ENCODE measurements around the gene NEK2. TPM values are rescaled to one million over a fixed set of nuclear protein-coding genes. Genes with fewer than 3 reads are reported as not detected.

Gene NEK2
- total RNA-seq, 1 donor from 2014 or later, result 93.3 TPM

DNA sequence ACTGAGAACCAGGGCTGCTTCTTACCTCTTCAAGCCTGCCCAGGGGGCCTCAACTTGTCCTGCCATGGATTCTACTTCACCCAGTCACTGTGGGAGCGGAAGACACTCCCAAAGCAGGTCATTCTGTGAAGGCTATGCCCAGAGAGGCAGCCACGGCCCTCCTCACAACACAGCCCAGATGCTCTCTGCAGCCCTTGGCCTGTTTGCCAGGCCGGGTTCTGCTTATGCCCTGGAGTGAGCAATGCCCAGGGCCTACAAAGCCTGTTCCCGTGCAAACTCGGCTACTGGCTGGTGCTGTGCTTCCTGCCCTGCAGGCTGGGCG lies 62.7 kb downstream of the NEK2 start:
- no peak overlapping the region for H3K4me3 Mint-ChIP-seq
- Histone ChIP-seq H3K4me2 (no peak overlapping the region), H3K79me2 (ENCODE audit: low read depth) (no peaks in the 10 kb centered on the region), H4K20me1 (ENCODE audit: low read depth) (no peaks in the 10 kb centered on the region), H3K9me3 (ENCODE audit: low read depth) (no peaks in the 10 kb centered on the region), H3F3A (ENCODE audit: low read depth) (peaks cover 5% of the 10 kb centered on the region), H3K36me3 (no peaks in the 10 kb centered on the region), H3K4me3 (no peak overlapping the region), H3K27me3 (no peaks in the 10 kb centered on the region), H2AFZ (replicated peaks) (no peak overlapping the region), H3K4me1 (peaks cover 7% of the 10 kb centered on the region), H3K9ac (no peak overlapping the region), H3K27ac (no peak overlapping the region)
- no peak for DNase-seq (ENCODE audit: low spot score)
- H3K9me3 Mint-ChIP-seq, result no peaks in the 10 kb centered on the region
- TF ChIP-seq, protein P1, sequence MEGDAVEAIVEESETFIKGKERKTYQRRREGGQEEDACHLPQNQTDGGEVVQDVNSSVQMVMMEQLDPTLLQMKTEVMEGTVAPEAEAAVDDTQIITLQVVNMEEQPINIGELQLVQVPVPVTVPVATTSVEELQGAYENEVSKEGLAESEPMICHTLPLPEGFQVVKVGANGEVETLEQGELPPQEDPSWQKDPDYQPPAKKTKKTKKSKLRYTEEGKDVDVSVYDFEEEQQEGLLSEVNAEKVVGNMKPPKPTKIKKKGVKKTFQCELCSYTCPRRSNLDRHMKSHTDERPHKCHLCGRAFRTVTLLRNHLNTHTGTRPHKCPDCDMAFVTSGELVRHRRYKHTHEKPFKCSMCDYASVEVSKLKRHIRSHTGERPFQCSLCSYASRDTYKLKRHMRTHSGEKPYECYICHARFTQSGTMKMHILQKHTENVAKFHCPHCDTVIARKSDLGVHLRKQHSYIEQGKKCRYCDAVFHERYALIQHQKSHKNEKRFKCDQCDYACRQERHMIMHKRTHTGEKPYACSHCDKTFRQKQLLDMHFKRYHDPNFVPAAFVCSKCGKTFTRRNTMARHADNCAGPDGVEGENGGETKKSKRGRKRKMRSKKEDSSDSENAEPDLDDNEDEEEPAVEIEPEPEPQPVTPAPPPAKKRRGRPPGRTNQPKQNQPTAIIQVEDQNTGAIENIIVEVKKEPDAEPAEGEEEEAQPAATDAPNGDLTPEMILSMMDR (IDR thresholded peaks at IDR 0.05), result no peak
- no peak for TF ChIP-seq EZH2 (IDR thresholded peaks at IDR 0.05)
- no peak for TF ChIP-seq EZH2phosphoT487 (IDR thresholded peaks at IDR 0.05)
- H3K36me3 Mint-ChIP-seq, result no peaks in the 10 kb centered on the region
- no peak overlapping the region for H3K27ac Mint-ChIP-seq
- H3K4me1 Mint-ChIP-seq, result peaks cover 26% of the 10 kb centered on the region
- H3K27me3 Mint-ChIP-seq (ENCODE audit: insufficient read depth, low read depth), result peaks cover 4% of the 10 kb centered on the region

Other genes with a start within 250 kb of the NEK2 start
- 0.77 and 1.5 TPM in 2 replicates for gene RD3, start 183.5 kb downstream of the NEK2 start, total RNA-seq (ENCODE audit: low replicate concordance)
- gene SLC30A1, start 96.5 kb downstream of the NEK2 start, total RNA-seq (ENCODE audit: low replicate concordance), result 4.8 and 7.1 TPM in 2 replicates
- gene LPGAT1, start 155.1 kb upstream of the NEK2 start, total RNA-seq (ENCODE audit: low replicate concordance), result 3.8 and 5.7 TPM in 2 replicates